WI38 (cell line): ENCODE results near the gene BTBD6.

Experiments used
- H3K4me3 ChIP-seq: 2 replicates; pipeline ENCODE4 v1.5.1; 2011; ENCODE audit warnings: low read depth, mild to moderate bottlenecking, control low read depth, low read length
- CTCF ChIP-seq: IDR thresholded peaks from 2 replicates; pipeline ENCODE4 v1.5.1; 2012; ENCODE audit warnings: low read depth, mild to moderate bottlenecking, control low read depth, low read length

The BTBD6 gene

DNA sequence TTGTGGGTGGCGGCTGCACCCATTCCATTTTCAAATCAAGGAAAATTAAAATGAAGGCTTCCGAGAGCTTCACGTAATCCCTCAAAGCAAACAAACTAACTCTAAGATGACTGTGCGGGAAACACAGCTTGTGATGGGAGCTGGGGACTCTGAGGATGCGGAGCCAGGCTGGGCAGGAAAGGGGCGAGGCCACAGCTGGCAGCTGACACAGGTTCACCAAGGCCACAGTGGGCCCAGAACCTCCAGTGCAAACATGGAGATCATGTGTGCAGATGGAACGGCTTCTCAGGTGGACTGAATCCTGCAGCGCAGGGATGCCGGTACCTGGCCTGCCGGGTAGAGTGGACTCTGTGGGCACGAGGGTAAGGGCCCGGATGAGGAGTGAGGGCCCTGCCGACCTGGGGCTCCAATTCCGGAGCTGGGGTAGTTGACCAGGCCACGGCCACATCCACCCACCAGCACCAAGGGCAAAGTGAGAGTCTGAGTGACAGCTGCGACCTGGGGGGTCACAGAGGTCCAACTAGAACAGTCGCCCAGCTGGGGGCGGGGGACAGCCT is 19.2 kb upstream of the BTBD6 start:
- no peak overlapping the region for H3K4me3 ChIP-seq
- no peak for TF ChIP-seq CTCF

GRCh38 chr14:105240811-105241576 is 7.3 kb upstream of the BTBD6 start:
- no peak overlapping the region for H3K4me3 ChIP-seq
- TF ChIP-seq CTCF = no peak

DNA sequence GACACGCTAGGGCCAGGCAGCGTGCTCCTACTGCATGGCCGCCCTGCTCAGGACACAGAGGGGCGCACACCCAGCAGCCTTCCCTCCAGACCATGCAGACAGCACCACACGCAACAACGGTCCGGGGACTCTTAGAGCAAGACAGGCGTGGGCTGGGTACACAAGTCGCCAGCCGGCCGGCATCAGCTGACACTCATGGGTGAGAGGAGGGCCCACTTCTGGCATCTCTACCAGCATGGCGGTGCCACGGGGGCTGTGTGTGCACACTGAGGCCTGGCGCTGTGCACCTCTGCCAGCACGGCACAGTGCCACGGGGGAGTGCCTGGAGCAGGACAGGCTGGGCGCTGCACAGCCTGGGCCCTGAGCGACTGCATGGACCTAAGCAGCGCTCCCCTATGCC is 6.7 kb upstream of the BTBD6 start:
- no peak overlapping the region for H3K4me3 ChIP-seq
- TF ChIP-seq CTCF = no peak

DNA sequence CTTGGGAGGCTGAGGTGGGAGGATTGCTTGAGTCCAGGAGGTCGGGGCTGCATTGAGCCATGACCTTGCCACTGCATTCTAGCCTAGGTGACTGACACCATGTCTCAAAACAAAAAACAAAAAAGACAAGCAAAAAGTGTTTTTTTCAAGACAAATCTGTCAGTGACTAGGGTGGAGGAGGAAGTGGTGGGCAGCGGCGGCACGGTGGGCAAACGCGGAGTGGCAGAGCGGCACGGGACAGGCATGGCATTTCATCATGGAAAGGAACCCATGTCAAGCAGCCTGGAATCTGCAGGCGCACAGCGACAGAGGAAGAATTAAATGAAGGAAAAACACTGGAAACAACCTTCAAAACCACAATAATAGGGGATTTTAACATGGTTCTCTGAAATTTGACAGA is 4.0 kb upstream of the BTBD6 start:
- H3K4me3 ChIP-seq = no peak overlapping the region
- no peak for TF ChIP-seq CTCF

- H3K4me3 ChIP-seq = no peak overlapping the region
- TF ChIP-seq CTCF = no peak
These were observed 1.3 kb upstream of the BTBD6 start for GRCh38 chr14:105247026-105247425.

- peak overlapping the region; percentile 60 for H3K4me3 ChIP-seq
- TF ChIP-seq CTCF = no peak
These were observed 492 bp upstream of the BTBD6 start for GRCh38 chr14:105247715-105248367.
